ENCODE data around the gene HDGFL2. TPM values are rescaled to one million over a fixed set of nuclear protein-coding genes. Genes with fewer than 3 reads are reported as not detected.

The HDGFL2 gene
- total RNA-seq, 1 donor from 2014 or later = 79.8 TPM

GRCh38 chr19:4507150-4507452 is 35.0 kb downstream of the HDGFL2 start:
- Histone ChIP-seq H3K4me3 (ENCODE audit: insufficient read depth, low read depth, low read length) (no peak overlapping the region), H3K36me3 (ENCODE audit: insufficient read depth, low read length) (no peaks in the 10 kb centered on the region), H2AFZ (ENCODE audit: low read depth, low read length) (no peak overlapping the region), H3K9me3 (ENCODE audit: insufficient read depth, low read depth, low read length) (no peaks in the 10 kb centered on the region), H3K9ac (ENCODE audit: low read length) (no peak overlapping the region), H3K4me2 (ENCODE audit: low read length) (no peak overlapping the region), H3K4me1 (ENCODE audit: insufficient read depth, low read length) (peaks cover 20% of the 10 kb centered on the region), H3K79me2 (ENCODE audit: insufficient read depth, low read length) (no peaks in the 10 kb centered on the region), H3K27me3 (ENCODE audit: insufficient read depth, low read length) (no peaks in the 10 kb centered on the region), H3K27ac (ENCODE audit: low read depth, low read length) (no peak overlapping the region), H4K20me1 (ENCODE audit: insufficient read depth, low read length) (no peaks in the 10 kb centered on the region)
- no peak for FAIRE-seq
- Mint-ChIP-seq H3K9me3 (ENCODE audit: unreplicated experiment) (no peaks in the 10 kb centered on the region), H3K27ac (ENCODE audit: unreplicated experiment) (peak overlapping the region; percentile 7), H3K4me3 (ENCODE audit: unreplicated experiment) (no peak overlapping the region), H3K4me1 (ENCODE audit: low read depth, unreplicated experiment) (peaks cover 6% of the 10 kb centered on the region), H3K36me3 (ENCODE audit: low read depth, unreplicated experiment) (peaks cover 9% of the 10 kb centered on the region), H3K27me3 (ENCODE audit: low read depth, unreplicated experiment) (peaks cover 5% of the 10 kb centered on the region)
- no peak for DNase-seq (ENCODE audit: low read depth)
- TF ChIP-seq CTCF (IDR thresholded peaks at IDR 0.05; ENCODE audit: insufficient read depth, low read depth, low read length) = no peak
- no peak for TF ChIP-seq EZH2 (IDR thresholded peaks at IDR 0.05; ENCODE audit: insufficient read depth, low read length)

- no peak overlapping the region for H3K4me3 Mint-ChIP-seq (ENCODE audit: unreplicated experiment)
- Histone ChIP-seq H3K27ac (ENCODE audit: low read depth, low read length) (no peak overlapping the region), H3K4me1 (ENCODE audit: insufficient read depth, low read length) (peaks cover 15% of the 10 kb centered on the region), H4K20me1 (ENCODE audit: insufficient read depth, low read length) (no peaks in the 10 kb centered on the region), H3K36me3 (ENCODE audit: insufficient read depth, low read length) (no peaks in the 10 kb centered on the region), H2AFZ (ENCODE audit: low read depth, low read length) (no peak overlapping the region), H3K4me3 (ENCODE audit: insufficient read depth, low read depth, low read length) (no peak overlapping the region), H3K9me3 (ENCODE audit: insufficient read depth, low read depth, low read length) (no peaks in the 10 kb centered on the region), H3K79me2 (ENCODE audit: insufficient read depth, low read length) (no peaks in the 10 kb centered on the region), H3K4me2 (ENCODE audit: low read length) (no peak overlapping the region), H3K9ac (ENCODE audit: low read length) (no peak overlapping the region), H3K27me3 (ENCODE audit: insufficient read depth, low read length) (no peaks in the 10 kb centered on the region)
- peaks cover 6% of the 10 kb centered on the region for H3K4me1 Mint-ChIP-seq (ENCODE audit: low read depth, unreplicated experiment)
- TF ChIP-seq EZH2 (IDR thresholded peaks at IDR 0.05; ENCODE audit: insufficient read depth, low read length) = no peak
- no peak for TF ChIP-seq CTCF (IDR thresholded peaks at IDR 0.05; ENCODE audit: insufficient read depth, low read depth, low read length)
- H3K27ac Mint-ChIP-seq (ENCODE audit: unreplicated experiment) = peak overlapping the region; percentile 7
- peaks cover 8% of the 10 kb centered on the region for H3K36me3 Mint-ChIP-seq (ENCODE audit: low read depth, unreplicated experiment)
- DNase-seq (ENCODE audit: low read depth) (no peak), FAIRE-seq (no peak)
- peaks cover 8% of the 10 kb centered on the region for H3K27me3 Mint-ChIP-seq (ENCODE audit: low read depth, unreplicated experiment)
- H3K9me3 Mint-ChIP-seq (ENCODE audit: unreplicated experiment) = no peaks in the 10 kb centered on the region
Measured at GRCh38 chr19:4507804-4508203, 35.7 kb downstream of the HDGFL2 start.

GRCh38 chr19:4508698-4509097 is 36.6 kb downstream of the HDGFL2 start:
- Histone ChIP-seq H4K20me1 (ENCODE audit: insufficient read depth, low read length) (no peaks in the 10 kb centered on the region), H3K4me3 (ENCODE audit: insufficient read depth, low read depth, low read length) (no peak overlapping the region), H3K4me2 (ENCODE audit: low read length) (no peak overlapping the region), H3K9ac (ENCODE audit: low read length) (no peak overlapping the region), H3K27ac (ENCODE audit: low read depth, low read length) (no peak overlapping the region), H3K9me3 (ENCODE audit: insufficient read depth, low read depth, low read length) (no peaks in the 10 kb centered on the region), H3K27me3 (ENCODE audit: insufficient read depth, low read length) (no peaks in the 10 kb centered on the region), H3K79me2 (ENCODE audit: insufficient read depth, low read length) (no peaks in the 10 kb centered on the region), H3K36me3 (ENCODE audit: insufficient read depth, low read length) (no peaks in the 10 kb centered on the region), H2AFZ (ENCODE audit: low read depth, low read length) (no peak overlapping the region), H3K4me1 (ENCODE audit: insufficient read depth, low read length) (peaks cover 15% of the 10 kb centered on the region)
- no peak for DNase-seq (ENCODE audit: low read depth)
- peaks cover 8% of the 10 kb centered on the region for H3K36me3 Mint-ChIP-seq (ENCODE audit: low read depth, unreplicated experiment)
- peaks cover 6% of the 10 kb centered on the region for H3K4me1 Mint-ChIP-seq (ENCODE audit: low read depth, unreplicated experiment)
- TF ChIP-seq CTCF (IDR thresholded peaks at IDR 0.05; ENCODE audit: insufficient read depth, low read depth, low read length) = no peak
- no peak for TF ChIP-seq EZH2 (IDR thresholded peaks at IDR 0.05; ENCODE audit: insufficient read depth, low read length)
- H3K27ac Mint-ChIP-seq (ENCODE audit: unreplicated experiment) = no peak overlapping the region
- H3K9me3 Mint-ChIP-seq (ENCODE audit: unreplicated experiment) = no peaks in the 10 kb centered on the region
- no peak for FAIRE-seq
- peaks cover 9% of the 10 kb centered on the region for H3K27me3 Mint-ChIP-seq (ENCODE audit: low read depth, unreplicated experiment)
- H3K4me3 Mint-ChIP-seq (ENCODE audit: unreplicated experiment) = no peak overlapping the region
